Kidney (tissue), 14 donors: ENCODE measurements around the gene PLA2R1. TPM values are rescaled to one million over a fixed set of nuclear protein-coding genes. Genes with fewer than 3 reads are reported as not detected.

Experiments
- DNase-seq, 5 donors: peaks; one replicate each; pipeline ENCODE4 v3.0.0-alpha.2; 2013 to 2020
- FAIRE-seq: peaks from 2 replicates; lab custom pipeline; 2012; peaks lifted over from hg19 to GRCh38; lab: Jason Lieb, UNC
- H3K27ac ChIP-seq, 2 donors: one replicate each; pipeline ENCODE4 v1.7.0; 2013; ENCODE audit warnings: low read depth in 2 of 2, low read length in 2 of 2, inconsistent platforms in 1 of 2
- H3K27me3 ChIP-seq: one replicate; pipeline ENCODE4 v1.7.1; 2013; ENCODE audit warnings: low read length, inconsistent platforms; ENCODE audit not compliant: control insufficient read depth, insufficient read depth
- H3K36me3 ChIP-seq, 3 donors: one replicate each; pipeline versions ENCODE4 v1.7.0 to v1.7.1; 2013; ENCODE audit warnings: low read length in 3 of 3, control low read depth in 1 of 3, inconsistent platforms in 1 of 3; ENCODE audit not compliant: insufficient read depth in 3 of 3, control insufficient read depth in 2 of 3
- H3K4me1 ChIP-seq, 3 donors: one replicate each; pipeline versions ENCODE4 v1.7.0 to v1.7.1; 2013; ENCODE audit warnings: low read length in 3 of 3, inconsistent platforms in 1 of 3, low read depth in 1 of 3; ENCODE audit not compliant: control insufficient read depth in 2 of 3, insufficient read depth in 2 of 3
- H3K4me3 ChIP-seq, 3 donors: one replicate each; pipeline versions ENCODE4 v1.7.0 to v1.8.1; 2013; ENCODE audit warnings: low read length in 3 of 3, control low read depth in 1 of 3, inconsistent platforms in 1 of 3
- H3K9ac ChIP-seq, 3 donors: one replicate each; pipeline versions ENCODE4 v1.7.0 to v1.7.1; 2013; ENCODE audit warnings: low read length in 3 of 3, control low read depth in 1 of 3, inconsistent platforms in 1 of 3
- H3K9me3 ChIP-seq, 3 donors: one replicate each; pipeline versions ENCODE4 v1.7.0 to v1.7.1; 2013; ENCODE audit warnings: low read length in 3 of 3, control low read depth in 1 of 3, inconsistent platforms in 1 of 3; ENCODE audit not compliant: control insufficient read depth in 2 of 3, insufficient read depth in 1 of 3
- CTCF ChIP-seq: IDR thresholded peaks from 3 replicates; pipeline ENCODE4 v1.5.1; 2012; ENCODE audit warnings: mild to moderate bottlenecking, moderate library complexity, borderline replicate concordance; ENCODE audit not compliant: insufficient read depth; ENCODE audit errors: extremely low read depth
- intact Hi-C: fragments of 100-400 bp; cut with DNase I; formaldehyde crosslinking; loops from one replicate; pipeline ENCODE4 v1.11.1; 2022
- polyA plus RNA-seq: library from polyadenylated mRNA; stranded (reverse); fragments of 350-450 nt; fragmentation: Illumina TruSeq; extraction: RNeasy Lipid Tissue Mini Kit (QIAGEN cat#74804); gene quantifications from one replicate; pipeline ENCODE4 v1.2.3, GENCODE V29; 2014; ENCODE audit warnings: low read depth, low replicate concordance; ENCODE audit not compliant: insufficient read depth
- total RNA-seq: library from RNA; stranded (reverse); fragmentation: NEBNext Ultra II Directional; extraction: Animal tissue kit (Norgen Biotek cat#: 25700); gene quantifications from one replicate; pipeline ENCODE4 v1.2.1, GENCODE V29; 2021
- donor health status: control.
- donor health status: control.
- donor health status: control.
- donor health status: control.
- donor health status: control.
- donor health status: DM: yes; HTN: yes; CAD: no.
- donor health status: Normal renal cell carcinoma (clear cell type).

Gene PLA2R1
- total and polyA plus RNA-seq, 2 donors from 2014 or later = 6.6 to 71.9 TPM

- H3K27ac ChIP-seq = no peak overlapping the region
- peak; percentile 76 to 88 (median 80) for DNase-seq
- TF ChIP-seq CTCF = peak; percentile 74
- H3K9me3 ChIP-seq = no peaks in the 10 kb centered on the region
- no peak overlapping the region for H3K9ac ChIP-seq
- intact Hi-C loops = no loop called here
- H3K4me3 ChIP-seq = no peak overlapping the region
- H3K27me3 ChIP-seq = no peaks in the 10 kb centered on the region
- H3K36me3 ChIP-seq = no peaks in the 10 kb centered on the region
- H3K4me1 ChIP-seq = peaks cover 0 to 5% (median 0%) of the 10 kb centered on the region in 3 donors
- FAIRE-seq = no peak
Measured at GRCh38 chr2:159921752-159922404, 140.5 kb downstream of the PLA2R1 start.

- H3K27me3 ChIP-seq = no peaks in the 10 kb centered on the region
- no peak for DNase-seq
- no peak for FAIRE-seq
- no peaks in the 10 kb centered on the region for H3K36me3 ChIP-seq
- H3K27ac ChIP-seq = no peak overlapping the region
- no peak overlapping the region for H3K4me3 ChIP-seq
- TF ChIP-seq CTCF = no peak
- intact Hi-C loops = no loop called here
- H3K4me1 ChIP-seq = no peaks in the 10 kb centered on the region
- no peak overlapping the region for H3K9ac ChIP-seq
- H3K9me3 ChIP-seq = no peaks in the 10 kb centered on the region
Measured at GRCh38 chr2:159916511-159916910, 145.9 kb downstream of the PLA2R1 start.

GRCh38 chr2:159913900-159914299 lies 148.5 kb downstream of the PLA2R1 start:
- no peak for DNase-seq
- intact Hi-C loops = no loop called here
- H3K9ac ChIP-seq = no peak overlapping the region
- no peaks in the 10 kb centered on the region for H3K4me1 ChIP-seq
- no peaks in the 10 kb centered on the region for H3K36me3 ChIP-seq
- H3K27ac ChIP-seq = no peak overlapping the region
- FAIRE-seq = no peak
- TF ChIP-seq CTCF = no peak
- no peaks in the 10 kb centered on the region for H3K9me3 ChIP-seq
- no peak overlapping the region for H3K4me3 ChIP-seq
- no peaks in the 10 kb centered on the region for H3K27me3 ChIP-seq

- Histone ChIP-seq H3K27me3 (no peaks in the 10 kb centered on the region), H3K9ac (no peak overlapping the region), H3K36me3 (no peaks in the 10 kb centered on the region), H3K4me1 (no peaks in the 10 kb centered on the region), H3K27ac (no peak overlapping the region), H3K9me3 (no peaks in the 10 kb centered on the region), H3K4me3 (no peak overlapping the region)
- intact Hi-C loops = no loop called here
- FAIRE-seq = no peak
- DNase-seq = no peak
- TF ChIP-seq CTCF = no peak
Measured at GRCh38 chr2:159912580-159912979, 149.8 kb downstream of the PLA2R1 start.
